HEK293 (cell line): ENCODE measurements around the gene ACAD8.

ENCODE experiments used
- CTCF ChIA-PET: fragments of 350-600 bp; formaldehyde crosslinking; extraction: SDS; loops from one replicate; lab custom pipeline; 2021; ENCODE audit warnings: antibody characterized with exemption; lab: Yijun Ruan, JAX
- POLR2A ChIA-PET: fragments of 300-600 bp; formaldehyde crosslinking; extraction: SDS; loops from one replicate; lab custom pipeline; 2020; ENCODE audit warnings: antibody characterized with exemption, inconsistent platforms; lab: Yijun Ruan, JAX
- H3K27ac ChIP-seq: fragments of 200-500 bp; sonication (Bioruptor generic); 2 replicates; pipeline ENCODE4 v1.5.1; 2014; ENCODE audit warnings: low read depth, low read length, control low read depth, inconsistent platforms; ENCODE audit errors: extremely low read depth
- H3K36me3 ChIP-seq, 2 experiments: fragments of 200-500 bp in 1 of 2; sonication (Bioruptor generic) in 1 of 2; 1 replicate in 1 of 2; 2 replicates in 1 of 2; pipeline ENCODE4 v1.5.1; 2014 to 2017; ENCODE audit warnings: inconsistent platforms in 2 of 2, low read length in 2 of 2; ENCODE audit not compliant: control insufficient read depth in 2 of 2, insufficient read depth in 1 of 2
- H3K4me1 ChIP-seq: fragments of 200-500 bp; sonication (Bioruptor generic); 2 replicates; pipeline ENCODE4 v1.5.1; 2014; ENCODE audit warnings: mild to moderate bottlenecking, low read length, inconsistent platforms; ENCODE audit not compliant: control insufficient read depth, insufficient read depth
- H3K4me3 ChIP-seq: 2 replicates; pipeline ENCODE4 v1.5.1; 2011; ENCODE audit warnings: low read depth, mild to moderate bottlenecking, control low read depth, low read length, moderate library complexity
- H3K9me3 ChIP-seq: fragments of 200-500 bp; sonication (Bioruptor generic); 2 replicates; pipeline ENCODE4 v1.5.1; 2014; ENCODE audit warnings: low read depth, low read length, inconsistent platforms; ENCODE audit not compliant: control insufficient read depth, insufficient read depth
- WT1 ChIP-seq: fragments of 450-650 bp; formaldehyde crosslinking; IDR thresholded peaks from 2 replicates; pipeline ENCODE4 v1.5.1; 2016; ENCODE audit warnings: missing biosample characterization, missing genetic modification characterization
- YY2 ChIP-seq: fragments of 450-650 bp; formaldehyde crosslinking; IDR thresholded peaks from 2 replicates; pipeline ENCODE4 v1.5.1; 2016; ENCODE audit warnings: missing biosample characterization, missing genetic modification characterization
- ZBTB21 ChIP-seq: fragments of 450-650 bp; formaldehyde crosslinking; IDR thresholded peaks from 2 replicates; pipeline ENCODE4 v1.5.1; 2017; ENCODE audit warnings: missing biosample characterization, missing genetic modification characterization
- ZNF223 ChIP-seq: fragments of 450-650 bp; formaldehyde crosslinking; IDR thresholded peaks from 2 replicates; pipeline ENCODE4 v1.5.1; 2016; ENCODE audit warnings: missing biosample characterization, missing genetic modification characterization
- ZNF335 ChIP-seq: fragments of 450-650 bp; formaldehyde crosslinking; conservative IDR thresholded peaks from 2 replicates; pipeline ENCODE4 v1.5.1; 2016; ENCODE audit warnings: missing biosample characterization, missing genetic modification characterization
- ZNF37A ChIP-seq: fragments of 450-650 bp; IDR thresholded peaks from 2 replicates; pipeline ENCODE4 v1.5.1; 2018; ENCODE audit warnings: missing biosample characterization, missing genetic modification characterization
- ZNF416 ChIP-seq: fragments of 450-650 bp; formaldehyde crosslinking; IDR thresholded peaks from 2 replicates; pipeline ENCODE4 v1.5.1; 2016; ENCODE audit warnings: missing biosample characterization, missing genetic modification characterization
- ZNF530 ChIP-seq: fragments of 450-650 bp; formaldehyde crosslinking; IDR thresholded peaks from 2 replicates; pipeline ENCODE4 v1.5.1; 2016; ENCODE audit warnings: low read depth, missing biosample characterization, missing genetic modification characterization
- ZNF654 ChIP-seq: fragments of 450-650 bp; formaldehyde crosslinking; IDR thresholded peaks from 2 replicates; pipeline ENCODE4 v1.5.1; 2016; ENCODE audit warnings: low read depth, missing biosample characterization, missing genetic modification characterization
- ZNF670 ChIP-seq: fragments of 450-650 bp; formaldehyde crosslinking; IDR thresholded peaks from 2 replicates; pipeline ENCODE4 v1.5.1; 2016; ENCODE audit warnings: missing biosample characterization, missing genetic modification characterization, low read depth
- ZNF747 ChIP-seq: fragments of 450-650 bp; formaldehyde crosslinking; IDR thresholded peaks from 2 replicates; pipeline ENCODE4 v1.5.1; 2016; ENCODE audit warnings: missing biosample characterization, missing genetic modification characterization
- ZNF791 ChIP-seq: fragments of 450-650 bp; formaldehyde crosslinking; IDR thresholded peaks from 2 replicates; pipeline ENCODE4 v1.5.1; 2016; ENCODE audit warnings: missing biosample characterization, missing genetic modification characterization
- TF ChIP-seq, protein P1 (sequence below): fragments of 450-650 bp; formaldehyde crosslinking; IDR thresholded peaks from 2 replicates; pipeline ENCODE4 v1.5.1; 2016; ENCODE audit warnings: missing biosample characterization, missing genetic modification characterization, borderline replicate concordance
- TF ChIP-seq, protein P2 (sequence below): fragments of 450-650 bp; formaldehyde crosslinking; IDR thresholded peaks from 2 replicates; pipeline ENCODE4 v1.5.1; 2017; ENCODE audit warnings: missing biosample characterization, missing genetic modification characterization
- TF ChIP-seq, protein P3 (sequence below): fragments of 450-650 bp; formaldehyde crosslinking; IDR thresholded peaks from 2 replicates; pipeline ENCODE4 v1.5.1; 2017; ENCODE audit warnings: missing biosample characterization, missing genetic modification characterization
- TF ChIP-seq, protein P4 (sequence below): fragments of 450-650 bp; IDR thresholded peaks from 2 replicates; pipeline ENCODE4 v1.5.1; 2018; ENCODE audit warnings: missing biosample characterization, mild to moderate bottlenecking, missing genetic modification characterization
- TF ChIP-seq, protein P5 (sequence below): fragments of 450-650 bp; formaldehyde crosslinking; IDR thresholded peaks from 2 replicates; pipeline ENCODE4 v1.5.1; 2016; ENCODE audit warnings: missing biosample characterization, missing genetic modification characterization

The ACAD8 gene

DNA sequence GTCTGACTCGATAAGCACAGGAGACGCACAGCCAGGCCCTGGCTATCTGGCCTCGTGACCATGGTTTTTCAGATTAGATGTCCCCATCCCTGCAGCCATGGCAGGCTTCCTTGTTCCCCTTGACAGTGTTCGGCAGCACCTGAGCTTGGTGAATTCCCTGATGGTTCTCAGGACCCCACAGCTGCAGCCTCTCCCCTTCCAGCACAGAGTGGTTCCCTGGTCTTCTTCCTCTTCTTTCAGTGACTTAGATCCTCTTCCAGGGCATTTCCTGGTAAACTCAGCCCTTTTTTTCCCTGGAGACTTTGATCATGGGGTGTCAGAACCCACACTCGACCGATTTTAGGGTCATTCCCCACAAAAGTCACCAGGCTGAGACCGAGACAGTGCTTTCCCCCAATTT, 37.3 kb downstream of the ACAD8 start:
- ChIA-PET CTCF (interaction anchor here (0.7 kb wide), 1 partner anchor 29 kb away, joined by 4 read pairs; no protein-coding TSS in a partner anchor), POLR2A (no interaction called here)
- no peak overlapping the region for H3K4me3 ChIP-seq
- no peaks in the 10 kb centered on the region for H3K36me3 ChIP-seq
- TF ChIP-seq, protein P1, sequence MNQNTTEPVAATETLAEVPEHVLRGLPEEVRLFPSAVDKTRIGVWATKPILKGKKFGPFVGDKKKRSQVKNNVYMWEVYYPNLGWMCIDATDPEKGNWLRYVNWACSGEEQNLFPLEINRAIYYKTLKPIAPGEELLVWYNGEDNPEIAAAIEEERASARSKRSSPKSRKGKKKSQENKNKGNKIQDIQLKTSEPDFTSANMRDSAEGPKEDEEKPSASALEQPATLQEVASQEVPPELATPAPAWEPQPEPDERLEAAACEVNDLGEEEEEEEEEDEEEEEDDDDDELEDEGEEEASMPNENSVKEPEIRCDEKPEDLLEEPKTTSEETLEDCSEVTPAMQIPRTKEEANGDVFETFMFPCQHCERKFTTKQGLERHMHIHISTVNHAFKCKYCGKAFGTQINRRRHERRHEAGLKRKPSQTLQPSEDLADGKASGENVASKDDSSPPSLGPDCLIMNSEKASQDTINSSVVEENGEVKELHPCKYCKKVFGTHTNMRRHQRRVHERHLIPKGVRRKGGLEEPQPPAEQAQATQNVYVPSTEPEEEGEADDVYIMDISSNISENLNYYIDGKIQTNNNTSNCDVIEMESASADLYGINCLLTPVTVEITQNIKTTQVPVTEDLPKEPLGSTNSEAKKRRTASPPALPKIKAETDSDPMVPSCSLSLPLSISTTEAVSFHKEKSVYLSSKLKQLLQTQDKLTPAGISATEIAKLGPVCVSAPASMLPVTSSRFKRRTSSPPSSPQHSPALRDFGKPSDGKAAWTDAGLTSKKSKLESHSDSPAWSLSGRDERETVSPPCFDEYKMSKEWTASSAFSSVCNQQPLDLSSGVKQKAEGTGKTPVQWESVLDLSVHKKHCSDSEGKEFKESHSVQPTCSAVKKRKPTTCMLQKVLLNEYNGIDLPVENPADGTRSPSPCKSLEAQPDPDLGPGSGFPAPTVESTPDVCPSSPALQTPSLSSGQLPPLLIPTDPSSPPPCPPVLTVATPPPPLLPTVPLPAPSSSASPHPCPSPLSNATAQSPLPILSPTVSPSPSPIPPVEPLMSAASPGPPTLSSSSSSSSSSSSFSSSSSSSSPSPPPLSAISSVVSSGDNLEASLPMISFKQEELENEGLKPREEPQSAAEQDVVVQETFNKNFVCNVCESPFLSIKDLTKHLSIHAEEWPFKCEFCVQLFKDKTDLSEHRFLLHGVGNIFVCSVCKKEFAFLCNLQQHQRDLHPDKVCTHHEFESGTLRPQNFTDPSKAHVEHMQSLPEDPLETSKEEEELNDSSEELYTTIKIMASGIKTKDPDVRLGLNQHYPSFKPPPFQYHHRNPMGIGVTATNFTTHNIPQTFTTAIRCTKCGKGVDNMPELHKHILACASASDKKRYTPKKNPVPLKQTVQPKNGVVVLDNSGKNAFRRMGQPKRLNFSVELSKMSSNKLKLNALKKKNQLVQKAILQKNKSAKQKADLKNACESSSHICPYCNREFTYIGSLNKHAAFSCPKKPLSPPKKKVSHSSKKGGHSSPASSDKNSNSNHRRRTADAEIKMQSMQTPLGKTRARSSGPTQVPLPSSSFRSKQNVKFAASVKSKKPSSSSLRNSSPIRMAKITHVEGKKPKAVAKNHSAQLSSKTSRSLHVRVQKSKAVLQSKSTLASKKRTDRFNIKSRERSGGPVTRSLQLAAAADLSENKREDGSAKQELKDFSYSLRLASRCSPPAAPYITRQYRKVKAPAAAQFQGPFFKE (tag by site-specific recombination): no peak
- TF ChIP-seq, protein P2, sequence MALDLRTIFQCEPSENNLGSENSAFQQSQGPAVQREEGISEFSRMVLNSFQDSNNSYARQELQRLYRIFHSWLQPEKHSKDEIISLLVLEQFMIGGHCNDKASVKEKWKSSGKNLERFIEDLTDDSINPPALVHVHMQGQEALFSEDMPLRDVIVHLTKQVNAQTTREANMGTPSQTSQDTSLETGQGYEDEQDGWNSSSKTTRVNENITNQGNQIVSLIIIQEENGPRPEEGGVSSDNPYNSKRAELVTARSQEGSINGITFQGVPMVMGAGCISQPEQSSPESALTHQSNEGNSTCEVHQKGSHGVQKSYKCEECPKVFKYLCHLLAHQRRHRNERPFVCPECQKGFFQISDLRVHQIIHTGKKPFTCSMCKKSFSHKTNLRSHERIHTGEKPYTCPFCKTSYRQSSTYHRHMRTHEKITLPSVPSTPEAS: no peak
- TF ChIP-seq WT1 (tag by site-specific recombination) (no peak), ZNF747 (tag by site-specific recombination) (no peak), ZNF335 (tag by site-specific recombination) (no peak), ZNF416 (tag by site-specific recombination) (no peak), ZBTB21 (no peak), ZNF37A (no peak), ZNF654 (tag by site-specific recombination) (no peak), ZNF530 (tag by site-specific recombination) (no peak), ZNF791 (tag by site-specific recombination) (no peak), ZNF670 (tag by site-specific recombination) (no peak), ZNF223 (no peak), YY2 (tag by site-specific recombination) (no peak)
- TF ChIP-seq, protein P3, sequence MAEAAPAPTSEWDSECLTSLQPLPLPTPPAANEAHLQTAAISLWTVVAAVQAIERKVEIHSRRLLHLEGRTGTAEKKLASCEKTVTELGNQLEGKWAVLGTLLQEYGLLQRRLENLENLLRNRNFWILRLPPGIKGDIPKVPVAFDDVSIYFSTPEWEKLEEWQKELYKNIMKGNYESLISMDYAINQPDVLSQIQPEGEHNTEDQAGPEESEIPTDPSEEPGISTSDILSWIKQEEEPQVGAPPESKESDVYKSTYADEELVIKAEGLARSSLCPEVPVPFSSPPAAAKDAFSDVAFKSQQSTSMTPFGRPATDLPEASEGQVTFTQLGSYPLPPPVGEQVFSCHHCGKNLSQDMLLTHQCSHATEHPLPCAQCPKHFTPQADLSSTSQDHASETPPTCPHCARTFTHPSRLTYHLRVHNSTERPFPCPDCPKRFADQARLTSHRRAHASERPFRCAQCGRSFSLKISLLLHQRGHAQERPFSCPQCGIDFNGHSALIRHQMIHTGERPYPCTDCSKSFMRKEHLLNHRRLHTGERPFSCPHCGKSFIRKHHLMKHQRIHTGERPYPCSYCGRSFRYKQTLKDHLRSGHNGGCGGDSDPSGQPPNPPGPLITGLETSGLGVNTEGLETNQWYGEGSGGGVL (tag by site-specific recombination): no peak
- TF ChIP-seq, protein P4, sequence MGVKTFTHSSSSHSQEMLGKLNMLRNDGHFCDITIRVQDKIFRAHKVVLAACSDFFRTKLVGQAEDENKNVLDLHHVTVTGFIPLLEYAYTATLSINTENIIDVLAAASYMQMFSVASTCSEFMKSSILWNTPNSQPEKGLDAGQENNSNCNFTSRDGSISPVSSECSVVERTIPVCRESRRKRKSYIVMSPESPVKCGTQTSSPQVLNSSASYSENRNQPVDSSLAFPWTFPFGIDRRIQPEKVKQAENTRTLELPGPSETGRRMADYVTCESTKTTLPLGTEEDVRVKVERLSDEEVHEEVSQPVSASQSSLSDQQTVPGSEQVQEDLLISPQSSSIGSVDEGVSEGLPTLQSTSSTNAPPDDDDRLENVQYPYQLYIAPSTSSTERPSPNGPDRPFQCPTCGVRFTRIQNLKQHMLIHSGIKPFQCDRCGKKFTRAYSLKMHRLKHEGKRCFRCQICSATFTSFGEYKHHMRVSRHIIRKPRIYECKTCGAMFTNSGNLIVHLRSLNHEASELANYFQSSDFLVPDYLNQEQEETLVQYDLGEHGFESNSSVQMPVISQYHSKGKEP: no peak
- TF ChIP-seq, protein P5, sequence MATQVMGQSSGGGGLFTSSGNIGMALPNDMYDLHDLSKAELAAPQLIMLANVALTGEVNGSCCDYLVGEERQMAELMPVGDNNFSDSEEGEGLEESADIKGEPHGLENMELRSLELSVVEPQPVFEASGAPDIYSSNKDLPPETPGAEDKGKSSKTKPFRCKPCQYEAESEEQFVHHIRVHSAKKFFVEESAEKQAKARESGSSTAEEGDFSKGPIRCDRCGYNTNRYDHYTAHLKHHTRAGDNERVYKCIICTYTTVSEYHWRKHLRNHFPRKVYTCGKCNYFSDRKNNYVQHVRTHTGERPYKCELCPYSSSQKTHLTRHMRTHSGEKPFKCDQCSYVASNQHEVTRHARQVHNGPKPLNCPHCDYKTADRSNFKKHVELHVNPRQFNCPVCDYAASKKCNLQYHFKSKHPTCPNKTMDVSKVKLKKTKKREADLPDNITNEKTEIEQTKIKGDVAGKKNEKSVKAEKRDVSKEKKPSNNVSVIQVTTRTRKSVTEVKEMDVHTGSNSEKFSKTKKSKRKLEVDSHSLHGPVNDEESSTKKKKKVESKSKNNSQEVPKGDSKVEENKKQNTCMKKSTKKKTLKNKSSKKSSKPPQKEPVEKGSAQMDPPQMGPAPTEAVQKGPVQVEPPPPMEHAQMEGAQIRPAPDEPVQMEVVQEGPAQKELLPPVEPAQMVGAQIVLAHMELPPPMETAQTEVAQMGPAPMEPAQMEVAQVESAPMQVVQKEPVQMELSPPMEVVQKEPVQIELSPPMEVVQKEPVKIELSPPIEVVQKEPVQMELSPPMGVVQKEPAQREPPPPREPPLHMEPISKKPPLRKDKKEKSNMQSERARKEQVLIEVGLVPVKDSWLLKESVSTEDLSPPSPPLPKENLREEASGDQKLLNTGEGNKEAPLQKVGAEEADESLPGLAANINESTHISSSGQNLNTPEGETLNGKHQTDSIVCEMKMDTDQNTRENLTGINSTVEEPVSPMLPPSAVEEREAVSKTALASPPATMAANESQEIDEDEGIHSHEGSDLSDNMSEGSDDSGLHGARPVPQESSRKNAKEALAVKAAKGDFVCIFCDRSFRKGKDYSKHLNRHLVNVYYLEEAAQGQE (tag by site-specific recombination): no peak
- H3K27ac ChIP-seq: no peak overlapping the region
- H3K9me3 ChIP-seq: no peaks in the 10 kb centered on the region
- no peaks in the 10 kb centered on the region for H3K4me1 ChIP-seq
